ENCODE results near the gene MYL6.

The MYL6 gene

DNA sequence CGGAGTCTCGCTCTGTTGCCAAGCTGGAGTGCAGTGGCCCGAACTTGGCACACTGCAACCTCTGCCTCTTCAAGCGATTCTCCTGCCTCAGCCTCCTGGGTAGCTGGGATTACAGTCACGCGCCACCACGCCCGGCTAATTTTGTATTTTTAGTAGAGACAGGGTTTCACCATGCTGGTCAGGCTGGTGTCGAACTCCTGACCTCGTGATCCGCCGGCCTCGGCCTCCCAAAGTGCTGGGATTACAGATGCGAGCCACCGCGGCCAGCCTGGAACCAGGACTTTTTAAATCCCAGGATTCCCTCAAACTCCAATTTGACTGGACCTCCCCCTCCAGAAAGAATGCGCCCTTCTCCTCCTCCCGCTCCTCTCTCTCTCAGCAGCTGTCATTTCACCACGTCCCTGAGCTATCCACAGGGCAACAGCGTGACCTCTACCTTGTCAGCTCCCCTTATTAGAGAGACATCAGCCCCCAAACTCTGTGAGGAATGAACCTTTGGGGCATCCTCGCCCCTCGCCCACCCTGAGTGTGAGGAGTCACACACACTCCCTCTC is 28.1 kb upstream of the MYL6 start:
- no peak overlapping the region for H3K27ac ChIP-seq (ENCODE audit: extremely low read depth, low read depth, low read length)

DNA sequence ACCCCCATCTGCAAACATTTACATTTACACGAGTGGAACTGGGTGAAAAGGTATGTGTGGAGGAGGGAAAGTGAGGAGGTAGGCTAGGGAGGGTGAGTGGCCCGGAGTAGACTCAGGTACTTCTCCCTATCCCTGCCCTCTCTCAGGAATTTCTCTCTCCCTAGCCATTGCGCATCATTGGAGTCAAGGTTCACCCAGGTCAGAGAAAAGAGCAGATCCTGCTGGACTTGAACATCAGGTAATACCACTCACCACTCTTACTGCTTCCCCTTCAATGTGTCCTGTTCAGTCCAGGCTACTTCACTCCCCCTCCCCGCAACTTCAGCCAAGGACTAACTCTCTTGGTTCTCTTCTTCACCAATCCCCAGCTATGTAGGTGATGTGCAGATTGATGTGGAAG is 27.3 kb upstream of the MYL6 start:
- no peak overlapping the region for H3K27ac ChIP-seq (ENCODE audit: extremely low read depth, low read depth, low read length)
- ChIA-PET POLR2A (interaction anchor here (1.3 kb wide), 1 partner anchor 13 kb away, joined by 3 read pairs; no protein-coding TSS in a partner anchor), CTCF (interaction anchor here (0.9 kb wide), 1 partner anchor 11 kb away, joined by 4 read pairs; no protein-coding TSS in a partner anchor)
- peaks cover 9% of the 10 kb centered on the region for H3K4me1 ChIP-seq (ENCODE audit: control insufficient read depth, insufficient read depth, low read length)
- TF ChIP-seq ZNF600 (tag by site-specific recombination; IDR thresholded peaks at IDR 0.05) (no peak), ZNF629 (tag by site-specific recombination; IDR thresholded peaks at IDR 0.05) (no peak), ZNF548 (tag by site-specific recombination; IDR thresholded peaks at IDR 0.05) (no peak), ZNF138 (tag by site-specific recombination; IDR thresholded peaks at IDR 0.05; ENCODE audit: borderline replicate concordance) (no peak), SP7 (tag by site-specific recombination; IDR thresholded peaks at IDR 0.05) (no peak), KLF7 (tag by site-specific recombination; IDR thresholded peaks at IDR 0.05; ENCODE audit: borderline replicate concordance) (no peak), ZFP69B (tag by site-specific recombination; IDR thresholded peaks at IDR 0.05) (no peak), ZNF114 (tag by site-specific recombination; IDR thresholded peaks at IDR 0.05) (no peak)
- TF ChIP-seq, protein P1, sequence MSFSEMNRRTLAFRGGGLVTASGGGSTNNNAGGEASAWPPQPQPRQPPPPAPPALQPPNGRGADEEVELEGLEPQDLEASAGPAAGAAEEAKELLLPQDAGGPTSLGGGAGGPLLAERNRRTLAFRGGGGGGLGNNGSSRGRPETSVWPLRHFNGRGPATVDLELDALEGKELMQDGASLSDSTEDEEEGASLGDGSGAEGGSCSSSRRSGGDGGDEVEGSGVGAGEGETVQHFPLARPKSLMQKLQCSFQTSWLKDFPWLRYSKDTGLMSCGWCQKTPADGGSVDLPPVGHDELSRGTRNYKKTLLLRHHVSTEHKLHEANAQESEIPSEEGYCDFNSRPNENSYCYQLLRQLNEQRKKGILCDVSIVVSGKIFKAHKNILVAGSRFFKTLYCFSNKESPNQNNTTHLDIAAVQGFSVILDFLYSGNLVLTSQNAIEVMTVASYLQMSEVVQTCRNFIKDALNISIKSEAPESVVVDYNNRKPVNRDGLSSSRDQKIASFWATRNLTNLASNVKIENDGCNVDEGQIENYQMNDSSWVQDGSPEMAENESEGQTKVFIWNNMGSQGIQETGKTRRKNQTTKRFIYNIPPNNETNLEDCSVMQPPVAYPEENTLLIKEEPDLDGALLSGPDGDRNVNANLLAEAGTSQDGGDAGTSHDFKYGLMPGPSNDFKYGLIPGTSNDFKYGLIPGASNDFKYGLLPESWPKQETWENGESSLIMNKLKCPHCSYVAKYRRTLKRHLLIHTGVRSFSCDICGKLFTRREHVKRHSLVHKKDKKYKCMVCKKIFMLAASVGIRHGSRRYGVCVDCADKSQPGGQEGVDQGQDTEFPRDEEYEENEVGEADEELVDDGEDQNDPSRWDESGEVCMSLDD (tag by site-specific recombination; IDR thresholded peaks at IDR 0.05): no peak
- TF ChIP-seq, protein P2, sequence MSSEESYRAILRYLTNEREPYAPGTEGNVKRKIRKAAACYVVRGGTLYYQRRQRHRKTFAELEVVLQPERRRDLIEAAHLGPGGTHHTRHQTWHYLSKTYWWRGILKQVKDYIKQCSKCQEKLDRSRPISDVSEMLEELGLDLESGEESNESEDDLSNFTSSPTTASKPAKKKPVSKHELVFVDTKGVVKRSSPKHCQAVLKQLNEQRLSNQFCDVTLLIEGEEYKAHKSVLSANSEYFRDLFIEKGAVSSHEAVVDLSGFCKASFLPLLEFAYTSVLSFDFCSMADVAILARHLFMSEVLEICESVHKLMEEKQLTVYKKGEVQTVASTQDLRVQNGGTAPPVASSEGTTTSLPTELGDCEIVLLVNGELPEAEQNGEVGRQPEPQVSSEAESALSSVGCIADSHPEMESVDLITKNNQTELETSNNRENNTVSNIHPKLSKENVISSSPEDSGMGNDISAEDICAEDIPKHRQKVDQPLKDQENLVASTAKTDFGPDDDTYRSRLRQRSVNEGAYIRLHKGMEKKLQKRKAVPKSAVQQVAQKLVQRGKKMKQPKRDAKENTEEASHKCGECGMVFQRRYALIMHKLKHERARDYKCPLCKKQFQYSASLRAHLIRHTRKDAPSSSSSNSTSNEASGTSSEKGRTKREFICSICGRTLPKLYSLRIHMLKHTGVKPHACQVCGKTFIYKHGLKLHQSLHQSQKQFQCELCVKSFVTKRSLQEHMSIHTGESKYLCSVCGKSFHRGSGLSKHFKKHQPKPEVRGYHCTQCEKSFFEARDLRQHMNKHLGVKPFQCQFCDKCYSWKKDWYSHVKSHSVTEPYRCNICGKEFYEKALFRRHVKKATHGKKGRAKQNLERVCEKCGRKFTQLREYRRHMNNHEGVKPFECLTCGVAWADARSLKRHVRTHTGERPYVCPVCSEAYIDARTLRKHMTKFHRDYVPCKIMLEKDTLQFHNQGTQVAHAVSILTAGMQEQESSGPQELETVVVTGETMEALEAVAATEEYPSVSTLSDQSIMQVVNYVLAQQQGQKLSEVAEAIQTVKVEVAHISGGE (tag by site-specific recombination; conservative IDR thresholded peaks at IDR 0.05; ENCODE audit: low read depth): no peak
- H3K4me3 ChIP-seq (ENCODE audit: low read depth, low read length): no peak overlapping the region
- no peaks in the 10 kb centered on the region for H3K9me3 ChIP-seq (ENCODE audit: control insufficient read depth, insufficient read depth, low read depth, low read length)
- H3K36me3 ChIP-seq (ENCODE audit: control insufficient read depth in 2 of 2, insufficient read depth in 1 of 2, low read length in 2 of 2): peaks cover 26 to 55% of the 10 kb centered on the region in 2 experiments; a peak in 2 of 3 replicates

More for the DNA sequence above, 28.1 kb upstream of the MYL6 start:
- H3K9me3 ChIP-seq (ENCODE audit: control insufficient read depth, insufficient read depth, low read depth, low read length): no peaks in the 10 kb centered on the region
- H3K4me1 ChIP-seq (ENCODE audit: control insufficient read depth, insufficient read depth, low read length): peaks cover 9% of the 10 kb centered on the region
- ChIA-PET CTCF (interaction anchor here (0.9 to 6.8 kb wide), 2 partner anchors 10 to 60 kb away, joined by 4 to 65 read pairs; partner anchors contain the start of gene SMARCC2), POLR2A (interaction anchor here (1.0 to 1.3 kb wide), 2 partner anchors 12 to 14 kb away, joined by 3 read pairs; partner anchors contain the start of gene ZC3H10)
- TF ChIP-seq, protein P3, sequence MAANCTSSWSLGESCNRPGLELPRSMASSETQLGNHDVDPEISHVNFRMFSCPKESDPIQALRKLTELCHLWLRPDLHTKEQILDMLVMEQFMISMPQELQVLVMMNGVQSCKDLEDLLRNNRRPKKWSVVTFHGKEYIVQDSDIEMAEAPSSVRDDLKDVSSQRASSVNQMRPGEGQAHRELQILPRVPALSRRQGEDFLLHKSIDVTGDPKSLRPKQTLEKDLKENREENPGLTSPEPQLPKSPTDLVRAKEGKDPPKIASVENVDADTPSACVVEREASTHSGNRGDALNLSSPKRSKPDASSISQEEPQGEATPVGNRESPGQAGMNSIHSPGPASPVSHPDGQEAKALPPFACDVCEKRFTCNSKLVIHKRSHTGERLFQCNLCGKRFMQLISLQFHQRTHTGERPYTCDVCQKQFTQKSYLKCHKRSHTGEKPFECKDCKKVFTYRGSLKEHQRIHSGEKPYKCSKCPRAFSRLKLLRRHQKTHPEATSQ (tag by site-specific recombination; IDR thresholded peaks at IDR 0.05): no peak
- TF ChIP-seq, protein P4, sequence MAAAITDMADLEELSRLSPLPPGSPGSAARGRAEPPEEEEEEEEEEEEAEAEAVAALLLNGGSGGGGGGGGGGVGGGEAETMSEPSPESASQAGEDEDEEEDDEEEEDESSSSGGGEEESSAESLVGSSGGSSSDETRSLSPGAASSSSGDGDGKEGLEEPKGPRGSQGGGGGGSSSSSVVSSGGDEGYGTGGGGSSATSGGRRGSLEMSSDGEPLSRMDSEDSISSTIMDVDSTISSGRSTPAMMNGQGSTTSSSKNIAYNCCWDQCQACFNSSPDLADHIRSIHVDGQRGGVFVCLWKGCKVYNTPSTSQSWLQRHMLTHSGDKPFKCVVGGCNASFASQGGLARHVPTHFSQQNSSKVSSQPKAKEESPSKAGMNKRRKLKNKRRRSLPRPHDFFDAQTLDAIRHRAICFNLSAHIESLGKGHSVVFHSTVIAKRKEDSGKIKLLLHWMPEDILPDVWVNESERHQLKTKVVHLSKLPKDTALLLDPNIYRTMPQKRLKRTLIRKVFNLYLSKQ (tag by site-specific recombination; IDR thresholded peaks at IDR 0.05; ENCODE audit: borderline replicate concordance): no peak
- TF ChIP-seq ZNF274 (IDR thresholded peaks at IDR 0.05; ENCODE audit: low read length) (no peak), ZNF274 (tag by site-specific recombination; IDR thresholded peaks at IDR 0.05; ENCODE audit: borderline replicate concordance) (no peak), ZNF335 (tag by site-specific recombination; conservative IDR thresholded peaks at IDR 0.05) (no peak), ZSCAN16 (tag by site-specific recombination; IDR thresholded peaks at IDR 0.05) (no peak)
- TF ChIP-seq, protein P5, sequence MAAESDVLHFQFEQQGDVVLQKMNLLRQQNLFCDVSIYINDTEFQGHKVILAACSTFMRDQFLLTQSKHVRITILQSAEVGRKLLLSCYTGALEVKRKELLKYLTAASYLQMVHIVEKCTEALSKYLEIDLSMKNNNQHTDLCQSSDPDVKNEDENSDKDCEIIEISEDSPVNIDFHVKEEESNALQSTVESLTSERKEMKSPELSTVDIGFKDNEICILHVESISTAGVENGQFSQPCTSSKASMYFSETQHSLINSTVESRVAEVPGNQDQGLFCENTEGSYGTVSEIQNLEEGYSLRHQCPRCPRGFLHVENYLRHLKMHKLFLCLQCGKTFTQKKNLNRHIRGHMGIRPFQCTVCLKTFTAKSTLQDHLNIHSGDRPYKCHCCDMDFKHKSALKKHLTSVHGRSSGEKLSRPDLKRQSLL (tag by site-specific recombination; IDR thresholded peaks at IDR 0.05): no peak
- TF ChIP-seq, protein P6, sequence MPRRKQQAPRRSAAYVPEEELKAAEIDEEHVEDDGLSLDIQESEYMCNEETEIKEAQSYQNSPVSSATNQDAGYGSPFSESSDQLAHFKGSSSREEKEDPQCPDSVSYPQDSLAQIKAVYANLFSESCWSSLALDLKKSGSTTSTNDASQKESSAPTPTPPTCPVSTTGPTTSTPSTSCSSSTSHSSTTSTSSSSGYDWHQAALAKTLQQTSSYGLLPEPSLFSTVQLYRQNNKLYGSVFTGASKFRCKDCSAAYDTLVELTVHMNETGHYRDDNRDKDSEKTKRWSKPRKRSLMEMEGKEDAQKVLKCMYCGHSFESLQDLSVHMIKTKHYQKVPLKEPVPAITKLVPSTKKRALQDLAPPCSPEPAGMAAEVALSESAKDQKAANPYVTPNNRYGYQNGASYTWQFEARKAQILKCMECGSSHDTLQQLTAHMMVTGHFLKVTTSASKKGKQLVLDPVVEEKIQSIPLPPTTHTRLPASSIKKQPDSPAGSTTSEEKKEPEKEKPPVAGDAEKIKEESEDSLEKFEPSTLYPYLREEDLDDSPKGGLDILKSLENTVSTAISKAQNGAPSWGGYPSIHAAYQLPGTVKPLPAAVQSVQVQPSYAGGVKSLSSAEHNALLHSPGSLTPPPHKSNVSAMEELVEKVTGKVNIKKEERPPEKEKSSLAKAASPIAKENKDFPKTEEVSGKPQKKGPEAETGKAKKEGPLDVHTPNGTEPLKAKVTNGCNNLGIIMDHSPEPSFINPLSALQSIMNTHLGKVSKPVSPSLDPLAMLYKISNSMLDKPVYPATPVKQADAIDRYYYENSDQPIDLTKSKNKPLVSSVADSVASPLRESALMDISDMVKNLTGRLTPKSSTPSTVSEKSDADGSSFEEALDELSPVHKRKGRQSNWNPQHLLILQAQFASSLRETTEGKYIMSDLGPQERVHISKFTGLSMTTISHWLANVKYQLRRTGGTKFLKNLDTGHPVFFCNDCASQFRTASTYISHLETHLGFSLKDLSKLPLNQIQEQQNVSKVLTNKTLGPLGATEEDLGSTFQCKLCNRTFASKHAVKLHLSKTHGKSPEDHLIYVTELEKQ (tag by site-specific recombination; IDR thresholded peaks at IDR 0.05; ENCODE audit: borderline replicate concordance): no peak
- no peak overlapping the region for H3K4me3 ChIP-seq (ENCODE audit: low read depth, low read length)
- peaks cover 18 to 50% of the 10 kb centered on the region in 2 experiments; a peak in 2 of 3 replicates for H3K36me3 ChIP-seq (ENCODE audit: control insufficient read depth in 2 of 2, insufficient read depth in 1 of 2, low read length in 2 of 2)
